Panc1 (cell line): ENCODE results near the gene KRTAP6-2. TPM values are rescaled to one million over a fixed set of nuclear protein-coding genes. Genes with fewer than 3 reads are reported as not detected.

ENCODE experiments used
- ATAC-seq: fragments of 200-7000 bp; cut with Tn5 transposase; 2 replicates; pipeline ENCODE4 v1.9.1; 2020; ENCODE audit warnings: mild to moderate bottlenecking, moderate library complexity
- BruUV-seq: library from RNA; stranded (reverse); fragments of 400-500 nt; replicated peaks from 2 replicates; lab custom pipeline; 2021; lab: Mats Ljungman, UMichigan
- CTCF ChIA-PET: fragments of 300-600 bp; sonication (Branson Sonifier 250); formaldehyde crosslinking; loops from one replicate; lab custom pipeline; 2022; ENCODE audit warnings: antibody characterized with exemption; lab: Charles Lee
- POLR2A ChIA-PET: fragments of 300-600 bp; sonication (Branson Sonifier 250); formaldehyde crosslinking; loops from one replicate; lab custom pipeline; 2022; ENCODE audit warnings: antibody characterized with exemption; lab: Charles Lee
- DNase-seq: peaks from one replicate; pipeline ENCODE4 v3.0.0-alpha.2; 2010; ENCODE audit warnings: low read depth, low spot score
- H3K27ac ChIP-seq: 2 replicates; pipeline ENCODE4 v1.5.1; 2011; ENCODE audit warnings: mild to moderate bottlenecking, low read length, inconsistent platforms
- H3K27me3 ChIP-seq: fragments of 200-500 bp; sonication (Bioruptor generic); 2 replicates; pipeline ENCODE4 v1.6.0; 2014; ENCODE audit warnings: low read length, inconsistent platforms; ENCODE audit not compliant: control insufficient read depth, insufficient read depth
- H3K36me3 ChIP-seq: fragments of 200-500 bp; sonication (Bioruptor generic); 2 replicates; pipeline ENCODE4 v1.5.1; 2014; ENCODE audit warnings: inconsistent platforms, mild to moderate bottlenecking, low read length, moderate library complexity; ENCODE audit not compliant: control insufficient read depth, insufficient read depth
- H3K4me1 ChIP-seq: 2 replicates; pipeline ENCODE4 v1.5.1; 2011; ENCODE audit warnings: inconsistent platforms, mild to moderate bottlenecking, low read length, moderate library complexity; ENCODE audit not compliant: control insufficient read depth, insufficient read depth
- H3K4me3 ChIP-seq, 2 experiments: 2 replicates each; pipeline ENCODE4 v1.5.1; 2011 to 2012; ENCODE audit warnings: low read depth in 2 of 2, low read length in 2 of 2, mild to moderate bottlenecking in 2 of 2, inconsistent platforms in 1 of 2, moderate library complexity in 1 of 2
- H3K9me3 ChIP-seq: fragments of 200-500 bp; sonication (Bioruptor generic); 2 replicates; pipeline ENCODE4 v1.5.1; 2014; ENCODE audit warnings: low read depth, mild to moderate bottlenecking, inconsistent platforms, low read length, moderate library complexity; ENCODE audit not compliant: control insufficient read depth, insufficient read depth
- CTCF ChIP-seq: fragments of 450-650 bp; IDR thresholded peaks from 2 replicates; pipeline ENCODE4 v1.5.1; 2017; ENCODE audit warnings: mild to moderate bottlenecking
- POLR2AphosphoS5 ChIP-seq: IDR thresholded peaks from 2 replicates; pipeline ENCODE4 v1.6.1; 2012; ENCODE audit warnings: mild to moderate bottlenecking, low read depth, low read length, moderate library complexity
- SIN3A ChIP-seq: IDR thresholded peaks from 2 replicates; pipeline ENCODE4 v1.6.1; 2012; ENCODE audit warnings: low read depth, mild to moderate bottlenecking, low read length, moderate library complexity, borderline replicate concordance; ENCODE audit not compliant: insufficient read depth
- TCF7L2 ChIP-seq: IDR thresholded peaks from 2 replicates; pipeline ENCODE4 v1.6.1; 2011; ENCODE audit warnings: mild to moderate bottlenecking, low read depth, low read length, inconsistent platforms
- in situ Hi-C: cut with HindIII; loops from 2 replicates; pipeline ENCODE4 v1.10.0; 2016; ENCODE audit warnings: low sequenced_read_pairs, low pct_unique_long_range_greater_than_20kb
- intact Hi-C: fragments of 100-400 bp; cut with micrococcal nuclease; formaldehyde crosslinking; loops from one replicate; pipeline ENCODE4 v1.10.0; 2022; ENCODE audit not compliant: unreplicated experiment
- total RNA-seq: library from RNA; stranded (reverse); gene quantifications from one replicate; pipeline ENCODE4 v1.2.1, GENCODE V29; 2021; ENCODE audit not compliant: unreplicated experiment
- TF ChIP-seq, protein P1 (sequence below), 2 experiments: IDR thresholded peaks; 2 replicates each; pipeline ENCODE4 v1.6.1; 2011 to 2012; ENCODE audit warnings: low read depth in 2 of 2, control low read depth in 1 of 2, low read length in 1 of 2, mild to moderate bottlenecking in 1 of 2, moderate library complexity in 1 of 2; ENCODE audit not compliant: insufficient read depth in 1 of 2

The KRTAP6-2 gene
- total RNA-seq, 1 experiment from 2014 or later, result not detected

- no peak for ATAC-seq
- H3K4me3 ChIP-seq, result no peak overlapping the region
- DNase-seq, result no peak
- in situ Hi-C loops (no loop called here), intact Hi-C loops (no loop called here)
- H3K9me3 ChIP-seq, result no peaks in the 10 kb centered on the region
- POLR2A ChIA-PET, result no interaction called here
- H3K36me3 ChIP-seq, result no peaks in the 10 kb centered on the region
- no peak overlapping the region for H3K27ac ChIP-seq
- BruUV-seq, result no TSS peak
- TF ChIP-seq TCF7L2, result no peak
- TF ChIP-seq CTCF, result no peak
- no peak for TF ChIP-seq SIN3A
- TF ChIP-seq, protein P1, sequence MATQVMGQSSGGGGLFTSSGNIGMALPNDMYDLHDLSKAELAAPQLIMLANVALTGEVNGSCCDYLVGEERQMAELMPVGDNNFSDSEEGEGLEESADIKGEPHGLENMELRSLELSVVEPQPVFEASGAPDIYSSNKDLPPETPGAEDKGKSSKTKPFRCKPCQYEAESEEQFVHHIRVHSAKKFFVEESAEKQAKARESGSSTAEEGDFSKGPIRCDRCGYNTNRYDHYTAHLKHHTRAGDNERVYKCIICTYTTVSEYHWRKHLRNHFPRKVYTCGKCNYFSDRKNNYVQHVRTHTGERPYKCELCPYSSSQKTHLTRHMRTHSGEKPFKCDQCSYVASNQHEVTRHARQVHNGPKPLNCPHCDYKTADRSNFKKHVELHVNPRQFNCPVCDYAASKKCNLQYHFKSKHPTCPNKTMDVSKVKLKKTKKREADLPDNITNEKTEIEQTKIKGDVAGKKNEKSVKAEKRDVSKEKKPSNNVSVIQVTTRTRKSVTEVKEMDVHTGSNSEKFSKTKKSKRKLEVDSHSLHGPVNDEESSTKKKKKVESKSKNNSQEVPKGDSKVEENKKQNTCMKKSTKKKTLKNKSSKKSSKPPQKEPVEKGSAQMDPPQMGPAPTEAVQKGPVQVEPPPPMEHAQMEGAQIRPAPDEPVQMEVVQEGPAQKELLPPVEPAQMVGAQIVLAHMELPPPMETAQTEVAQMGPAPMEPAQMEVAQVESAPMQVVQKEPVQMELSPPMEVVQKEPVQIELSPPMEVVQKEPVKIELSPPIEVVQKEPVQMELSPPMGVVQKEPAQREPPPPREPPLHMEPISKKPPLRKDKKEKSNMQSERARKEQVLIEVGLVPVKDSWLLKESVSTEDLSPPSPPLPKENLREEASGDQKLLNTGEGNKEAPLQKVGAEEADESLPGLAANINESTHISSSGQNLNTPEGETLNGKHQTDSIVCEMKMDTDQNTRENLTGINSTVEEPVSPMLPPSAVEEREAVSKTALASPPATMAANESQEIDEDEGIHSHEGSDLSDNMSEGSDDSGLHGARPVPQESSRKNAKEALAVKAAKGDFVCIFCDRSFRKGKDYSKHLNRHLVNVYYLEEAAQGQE (IDR thresholded peaks at IDR 0.05; ENCODE audit: insufficient read depth in 1 of 2, low read depth in 2 of 2, low read length in 1 of 2), result no peak
- TF ChIP-seq POLR2AphosphoS5, result no peak
- no peaks in the 10 kb centered on the region for H3K27me3 ChIP-seq
- CTCF ChIA-PET, result no interaction called here
- no peaks in the 10 kb centered on the region for H3K4me1 ChIP-seq
Observed at GRCh38 chr21:30605968-30606367, 7.3 kb upstream of the KRTAP6-2 start.

GRCh38 chr21:30600787-30601186 lies 2.1 kb upstream of the KRTAP6-2 start, which contains the start of gene KRTAP22-1:
Gene KRTAP22-1 (plus strand): TSS chr21:30601087.
- ATAC-seq (no peak), DNase-seq (no peak)
- Histone ChIP-seq H3K27me3 (no peaks in the 10 kb centered on the region), H3K9me3 (no peaks in the 10 kb centered on the region), H3K27ac (no peak within 1 kb of the TSS), H3K4me1 (no peaks in the 10 kb centered on the region), H3K36me3 (no peaks in the 10 kb centered on the region), H3K4me3 (no peak within 1 kb of the TSS)
- no peak for TF ChIP-seq POLR2AphosphoS5
- TF ChIP-seq SIN3A, result no peak
- TF ChIP-seq CTCF, result no peak
- TF ChIP-seq, protein P1 (IDR thresholded peaks at IDR 0.05; ENCODE audit: insufficient read depth in 1 of 2, low read depth in 2 of 2, low read length in 1 of 2), result no peak
- no peak for TF ChIP-seq TCF7L2
- in situ Hi-C loops, result no loop called here
- no TSS peak for BruUV-seq
- ChIA-PET POLR2A (interaction anchor here (0.7 kb wide), 1 partner anchor 36 kb away, joined by 6 read pairs; no protein-coding TSS in a partner anchor), CTCF (no interaction called here)
- intact Hi-C loops, result no loop called here
